Upper lobe of left lung (tissue), 4 donors: ENCODE data around the gene DLL4.

Experiments
- POLR2A ChIP-seq, 4 donors: fragments of 450-650 bp; IDR thresholded peaks; one replicate each; pipeline ENCODE4 v1.5.1; 2016 to 2017; ENCODE audit warnings: antibody characterized with exemption in 4 of 4, mild to moderate bottlenecking in 2 of 4
- POLR2AphosphoS5 ChIP-seq, 2 donors: sonication (generic); formaldehyde crosslinking; IDR thresholded peaks; one replicate each; pipeline ENCODE4 v1.5.1; 2017; ENCODE audit warnings: antibody characterized with exemption in 2 of 2
- TF ChIP-seq, protein P1 (sequence below), 6 experiments: fragments of 450-650 bp in 4 of 6; fragments of 200-600 bp in 2 of 6; sonication (generic) in 2 of 6; IDR thresholded peaks; one replicate each; pipeline ENCODE4 v1.5.1; 2016 to 2019; ENCODE audit warnings: antibody characterized with exemption in 6 of 6

DNA sequence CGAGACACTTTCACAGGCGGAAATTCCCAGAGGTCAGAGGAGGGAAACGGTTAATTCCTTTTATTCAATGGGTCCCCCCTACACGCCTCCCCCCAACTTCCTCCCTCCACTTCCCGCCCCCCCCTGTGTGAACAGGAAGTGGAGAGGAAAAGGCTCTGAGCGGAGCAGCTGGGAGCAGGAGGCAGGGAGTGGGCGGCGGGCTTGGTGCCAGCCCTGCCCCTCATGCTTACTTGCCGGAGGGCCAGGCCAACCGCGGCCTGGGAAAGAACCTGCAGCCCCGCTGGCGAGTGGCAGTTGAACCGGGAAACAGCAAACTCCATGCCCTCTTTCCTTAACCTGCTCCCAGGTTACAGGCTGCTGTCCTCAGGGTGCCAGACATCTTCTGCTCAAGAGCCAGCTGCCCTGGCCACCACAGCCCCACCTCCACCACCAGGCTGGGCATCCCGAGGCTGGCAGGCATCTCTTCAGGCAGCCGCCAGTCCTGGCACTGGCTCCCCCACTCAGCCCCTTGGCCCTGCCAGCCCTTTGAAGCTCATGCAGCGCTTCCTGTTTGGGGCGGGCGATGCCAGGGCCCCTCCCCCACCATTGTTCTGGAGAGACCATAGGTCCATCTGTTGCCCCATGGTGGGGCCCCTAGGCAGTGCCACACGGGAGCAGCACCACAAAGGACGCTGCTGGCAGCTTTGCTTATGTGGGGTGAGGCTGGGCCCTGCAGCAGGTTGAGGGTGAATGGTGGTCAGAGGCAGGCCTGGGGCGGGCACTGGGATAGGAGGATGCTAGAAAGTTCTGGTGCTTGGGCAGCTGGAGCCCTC, 21.9 kb upstream of the DLL4 start:
- peak in 1 of 4 donors; percentile 42 for TF ChIP-seq POLR2A (IDR thresholded peaks at IDR 0.05)
- TF ChIP-seq, protein P1, sequence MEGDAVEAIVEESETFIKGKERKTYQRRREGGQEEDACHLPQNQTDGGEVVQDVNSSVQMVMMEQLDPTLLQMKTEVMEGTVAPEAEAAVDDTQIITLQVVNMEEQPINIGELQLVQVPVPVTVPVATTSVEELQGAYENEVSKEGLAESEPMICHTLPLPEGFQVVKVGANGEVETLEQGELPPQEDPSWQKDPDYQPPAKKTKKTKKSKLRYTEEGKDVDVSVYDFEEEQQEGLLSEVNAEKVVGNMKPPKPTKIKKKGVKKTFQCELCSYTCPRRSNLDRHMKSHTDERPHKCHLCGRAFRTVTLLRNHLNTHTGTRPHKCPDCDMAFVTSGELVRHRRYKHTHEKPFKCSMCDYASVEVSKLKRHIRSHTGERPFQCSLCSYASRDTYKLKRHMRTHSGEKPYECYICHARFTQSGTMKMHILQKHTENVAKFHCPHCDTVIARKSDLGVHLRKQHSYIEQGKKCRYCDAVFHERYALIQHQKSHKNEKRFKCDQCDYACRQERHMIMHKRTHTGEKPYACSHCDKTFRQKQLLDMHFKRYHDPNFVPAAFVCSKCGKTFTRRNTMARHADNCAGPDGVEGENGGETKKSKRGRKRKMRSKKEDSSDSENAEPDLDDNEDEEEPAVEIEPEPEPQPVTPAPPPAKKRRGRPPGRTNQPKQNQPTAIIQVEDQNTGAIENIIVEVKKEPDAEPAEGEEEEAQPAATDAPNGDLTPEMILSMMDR (IDR thresholded peaks at IDR 0.05): no peak
- peak; percentile 60 to 77 for TF ChIP-seq POLR2AphosphoS5 (IDR thresholded peaks at IDR 0.05)
